B cell (primary cell): ENCODE data around the gene XPO1.

Experiments
- CTCF ChIP-seq: fragments of 200-600 bp; IDR thresholded peaks from one replicate; pipeline ENCODE4 v1.8.0; 2022; ENCODE audit warnings: antibody characterized with exemption, mild to moderate bottlenecking
- EZH2 ChIP-seq: IDR thresholded peaks from 2 replicates; pipeline ENCODE4 v1.6.1; 2012; ENCODE audit warnings: borderline replicate concordance, low read depth, mild to moderate bottlenecking, moderate library complexity, low read length; ENCODE audit not compliant: insufficient read depth, poor library complexity, severe bottlenecking

GRCh38 chr2:61537277-61537949 lies 743 bp downstream of the XPO1 start:
- TF ChIP-seq CTCF (no peak), EZH2 (no peak)
